CD14-positive monocyte (primary cell): ENCODE results near the gene GAREM1. TPM values are rescaled to one million over a fixed set of nuclear protein-coding genes. Genes with fewer than 3 reads are reported as not detected.

Source experiments
- DNase-seq, 3 donors: peaks; one replicate each; pipeline ENCODE4 v3.0.0-alpha.2; 2011 to 2022
- H2AFZ ChIP-seq: 2 replicates; pipeline ENCODE4 v1.6.0; 2012; ENCODE audit warnings: mild to moderate bottlenecking, low read depth, low read length, inconsistent platforms; ENCODE audit not compliant: insufficient read depth, poor library complexity, severe bottlenecking
- H3K27ac ChIP-seq, 2 donors: 1 replicate in 1 of 2; 2 replicates in 1 of 2; pipeline ENCODE4 v1.5.1; 2012 to 2013; ENCODE audit warnings: low read length in 2 of 2, control low read depth in 1 of 2, inconsistent platforms in 1 of 2, low read depth in 1 of 2, mild to moderate bottlenecking in 1 of 2
- H3K27me3 ChIP-seq, 2 donors: one replicate each; pipeline versions ENCODE4 v1.6.0 to v1.6.1; 2011 to 2013; ENCODE audit warnings: low read length in 2 of 2; ENCODE audit not compliant: control insufficient read depth in 2 of 2, insufficient read depth in 2 of 2
- H3K36me3 ChIP-seq, 2 donors: replicated peaks in 1 of 2; 1 replicate in 1 of 2; 2 replicates in 1 of 2; pipeline versions ENCODE4 v1.5.1 to v1.6.1; 2012 to 2013; ENCODE audit warnings: low read length in 2 of 2, control low read depth in 1 of 2, inconsistent platforms in 1 of 2, mild to moderate bottlenecking in 1 of 2; ENCODE audit not compliant: insufficient read depth in 2 of 2, control insufficient read depth in 1 of 2
- H3K4me1 ChIP-seq, 2 donors: 1 replicate in 1 of 2; 2 replicates in 1 of 2; pipeline versions ENCODE4 v1.5.1 to v1.6.1; 2012 to 2013; ENCODE audit warnings: low read length in 2 of 2, control low read depth in 1 of 2, inconsistent platforms in 1 of 2, mild to moderate bottlenecking in 1 of 2, moderate library complexity in 1 of 2; ENCODE audit not compliant: insufficient read depth in 2 of 2, control insufficient read depth in 1 of 2
- H3K4me2 ChIP-seq: replicated peaks from 2 replicates; pipeline ENCODE3; 2012; ENCODE audit warnings: low read length, moderate library complexity, mild to moderate bottlenecking; ENCODE audit not compliant: poor library complexity, severe bottlenecking; ENCODE audit errors: extremely low read depth
- H3K4me3 ChIP-seq, 3 experiments: fragments of 200-600 bp in 1 of 3; sonication (generic) in 1 of 3; replicated peaks in 1 of 3; 1 replicate in 2 of 3; 2 replicates in 1 of 3; pipeline ENCODE4 v1.5.1; 2011 to 2013; ENCODE audit warnings: low read length in 3 of 3, mild to moderate bottlenecking in 3 of 3, control low read depth in 2 of 3, low read depth in 2 of 3, inconsistent platforms in 1 of 3, moderate library complexity in 1 of 3
- H3K79me2 ChIP-seq: 2 replicates; pipeline ENCODE4 v1.6.0; 2012; ENCODE audit warnings: mild to moderate bottlenecking, control low read depth, inconsistent platforms, low read length, moderate library complexity; ENCODE audit not compliant: insufficient read depth
- H3K9ac ChIP-seq: 2 replicates; pipeline ENCODE4 v1.6.0; 2017; ENCODE audit warnings: low read length, mild to moderate bottlenecking; ENCODE audit not compliant: insufficient read depth, poor library complexity, severe bottlenecking
- H3K9me3 ChIP-seq, 2 donors: replicated peaks in 1 of 2; 1 replicate in 1 of 2; 2 replicates in 1 of 2; pipeline versions ENCODE4 v1.5.1 to v1.6.1; 2012 to 2013; ENCODE audit warnings: low read length in 2 of 2, control low read depth in 1 of 2; ENCODE audit not compliant: control insufficient read depth in 1 of 2, insufficient read depth in 1 of 2
- H4K20me1 ChIP-seq: 2 replicates; pipeline ENCODE4 v1.6.0; 2012; ENCODE audit warnings: mild to moderate bottlenecking, low read length, control low read depth, moderate library complexity; ENCODE audit not compliant: insufficient read depth
- H3K27ac Mint-ChIP-seq, 7 donors: one replicate each; pipeline ENCODE4 v1.8.0; 2020; ENCODE audit warnings: mild to moderate bottlenecking in 7 of 7, mixed read lengths in 7 of 7, moderate library complexity in 6 of 7, inconsistent platforms in 2 of 7
- H3K27me3 Mint-ChIP-seq, 3 donors: one replicate each; pipeline ENCODE4 v1.8.0; 2021 to 2022; ENCODE audit warnings: low read depth in 3 of 3, mild to moderate bottlenecking in 3 of 3, mixed read lengths in 3 of 3, moderate library complexity in 3 of 3, inconsistent platforms in 1 of 3
- H3K36me3 Mint-ChIP-seq, 2 donors: one replicate each; pipeline ENCODE4 v1.8.0; 2020; ENCODE audit warnings: mixed read lengths in 2 of 2, inconsistent platforms in 1 of 2, mild to moderate bottlenecking in 1 of 2
- H3K4me1 Mint-ChIP-seq: one replicate; pipeline ENCODE4 v1.8.0; 2020; ENCODE audit warnings: mild to moderate bottlenecking, mixed read lengths
- H3K4me3 Mint-ChIP-seq, 2 donors: one replicate each; pipeline ENCODE4 v1.8.0; 2020; ENCODE audit warnings: mild to moderate bottlenecking in 2 of 2, mixed read lengths in 2 of 2, moderate library complexity in 1 of 2
- H3K9me3 Mint-ChIP-seq, 7 donors: one replicate each; pipeline ENCODE4 v1.8.0; 2020 to 2022; ENCODE audit warnings: mixed read lengths in 7 of 7, mild to moderate bottlenecking in 6 of 7, moderate library complexity in 6 of 7, inconsistent platforms in 2 of 7
- CTCF ChIP-seq: fragments of 200-600 bp; IDR thresholded peaks from one replicate; pipeline ENCODE4 v1.8.0; 2022; ENCODE audit warnings: antibody characterized with exemption, mild to moderate bottlenecking
- WGBS: methylation state at CpG from one replicate; pipeline ENCODE4 v1.1.5; 2013; ENCODE audit warnings: missing lambda C conversion rate; ENCODE audit not compliant: insufficient coverage; 5-methylcytosine and 5-hydroxymethylcytosine counted together
- intact Hi-C, 2 donors: fragments of 100-400 bp; cut with micrococcal nuclease; formaldehyde crosslinking; loops; one replicate each; pipeline versions ENCODE4 v1.15.0 to v1.15.1; 2023
- polyA plus RNA-seq, 3 donors: library from polyadenylated mRNA; depleted of rRNA in 1 of 3; unstranded in 2 of 3; stranded (reverse) in 1 of 3; fragments of 300-500 nt in 2 of 3; fragments of >200 nt in 1 of 3; fragmentation: Illumina TruSeq in 2 of 3; gene quantifications; 1 replicate in 2 of 3; 2 replicates in 1 of 3; pipeline ENCODE4 v1.2.3, GENCODE V29; 2012 to 2021

GAREM1 gene
- polyA plus RNA-seq, 3 donors, result 0.24 TPM; not detected in 2

- Mint-ChIP-seq H3K4me3 (no peak overlapping the region), H3K4me1 (no peaks in the 10 kb centered on the region), H3K27me3 (no peaks in the 10 kb centered on the region), H3K9me3 (peaks cover 0 to 2% (median 0%) of the 10 kb centered on the region in 7 donors), H3K27ac (no peak overlapping the region), H3K36me3 (no peaks in the 10 kb centered on the region)
- no peaks in the 10 kb centered on the region for H3K4me1 ChIP-seq
- no peak overlapping the region for H3K9ac ChIP-seq
- no peaks in the 10 kb centered on the region for H4K20me1 ChIP-seq
- no peaks in the 10 kb centered on the region for H3K79me2 ChIP-seq
- DNase-seq, result no peak
- TF ChIP-seq CTCF, result no peak
- H3K4me2 ChIP-seq, result no peak overlapping the region
- 100% methylated on average over 3 of the region's 3 CpGs for WGBS
- H2AFZ ChIP-seq, result no peak overlapping the region
- no peaks in the 10 kb centered on the region for H3K27me3 ChIP-seq
- no peaks in the 10 kb centered on the region for H3K36me3 ChIP-seq
- no peak overlapping the region for H3K27ac ChIP-seq
- no peak overlapping the region for H3K4me3 ChIP-seq
- intact Hi-C loops, result no loop called here
- no peaks in the 10 kb centered on the region for H3K9me3 ChIP-seq
These were observed 251.2 kb downstream of the GAREM1 start for GRCh38 chr18:32219431-32220018.

GRCh38 chr18:32216390-32216789 is 254.3 kb downstream of the GAREM1 start:
- no peaks in the 10 kb centered on the region for H3K36me3 Mint-ChIP-seq

More at GRCh38 chr18:32216390-32216789, 254.3 kb downstream of the GAREM1 start:
- Histone ChIP-seq H3K4me3 (no peak overlapping the region), H3K9me3 (no peaks in the 10 kb centered on the region), H3K27ac (no peak overlapping the region), H3K9ac (no peak overlapping the region), H4K20me1 (no peaks in the 10 kb centered on the region), H3K4me2 (no peak overlapping the region), H2AFZ (no peak overlapping the region), H3K4me1 (no peaks in the 10 kb centered on the region), H3K79me2 (no peaks in the 10 kb centered on the region), H3K27me3 (no peaks in the 10 kb centered on the region), H3K36me3 (no peaks in the 10 kb centered on the region)
- 88% methylated on average over 1 of the region's 2 CpGs for WGBS
- Mint-ChIP-seq H3K4me3 (no peak overlapping the region), H3K4me1 (no peaks in the 10 kb centered on the region), H3K9me3 (peaks cover 0 to 2% (median 0%) of the 10 kb centered on the region in 7 donors), H3K27ac (no peak overlapping the region), H3K27me3 (no peaks in the 10 kb centered on the region)
- intact Hi-C loops, result no loop called here
- no peak for DNase-seq
- no peak for TF ChIP-seq CTCF
